Calu3 (cell line): ENCODE measurements around the gene HNRNPAB. TPM values are rescaled to one million over a fixed set of nuclear protein-coding genes. Genes with fewer than 3 reads are reported as not detected.

ENCODE experiments used
- BruUV-seq: library from RNA; stranded (reverse); fragments of 400-500 nt; replicated peaks from 2 replicates; lab custom pipeline; 2021; lab: Mats Ljungman, UMichigan
- CTCF ChIA-PET: fragments of 300-600 bp; sonication (Branson Sonifier 250); formaldehyde crosslinking; loops from one replicate; lab custom pipeline; 2022; ENCODE audit warnings: antibody characterized with exemption; lab: Charles Lee
- DNase-seq: peaks from one replicate; pipeline ENCODE4 v3.0.0; 2022
- H3K27ac Mint-ChIP-seq: one replicate; pipeline ENCODE4 v1.8.0; 2022; ENCODE audit warnings: mixed read lengths; ENCODE audit not compliant: unreplicated experiment
- H3K27me3 Mint-ChIP-seq: one replicate; pipeline ENCODE4 v1.8.0; 2022; ENCODE audit warnings: mixed read lengths; ENCODE audit not compliant: unreplicated experiment
- H3K36me3 Mint-ChIP-seq: one replicate; pipeline ENCODE4 v1.8.0; 2022; ENCODE audit warnings: mild to moderate bottlenecking, moderate library complexity, mixed read lengths; ENCODE audit not compliant: insufficient read depth, unreplicated experiment
- H3K4me1 Mint-ChIP-seq: one replicate; pipeline ENCODE4 v1.8.0; 2022; ENCODE audit warnings: mild to moderate bottlenecking, low read depth, mixed read lengths; ENCODE audit not compliant: unreplicated experiment
- H3K4me3 Mint-ChIP-seq: one replicate; pipeline ENCODE4 v1.8.0; 2022; ENCODE audit warnings: mild to moderate bottlenecking, low read depth, moderate library complexity, mixed read lengths; ENCODE audit not compliant: unreplicated experiment
- H3K9me3 Mint-ChIP-seq: one replicate; pipeline ENCODE4 v1.8.0; 2022; ENCODE audit warnings: low read depth, mixed read lengths; ENCODE audit not compliant: unreplicated experiment
- intact Hi-C: fragments of 100-400 bp; cut with micrococcal nuclease; formaldehyde crosslinking; loops from one replicate; pipeline ENCODE4 v1.10.0; 2022; ENCODE audit not compliant: unreplicated experiment
- total RNA-seq: library from RNA; stranded (reverse); gene quantifications from 2 replicates; pipeline ENCODE4 v1.2.3, GENCODE V29; 2022
- TF ChIP-seq, protein P1 (sequence below): fragments of 200-600 bp; IDR thresholded peaks from one replicate; pipeline ENCODE4 v1.8.0; 2022; ENCODE audit warnings: antibody characterized with exemption; ENCODE audit not compliant: unreplicated experiment

The HNRNPAB gene
- total RNA-seq, 1 experiment from 2014 or later, result 314 TPM

DNA sequence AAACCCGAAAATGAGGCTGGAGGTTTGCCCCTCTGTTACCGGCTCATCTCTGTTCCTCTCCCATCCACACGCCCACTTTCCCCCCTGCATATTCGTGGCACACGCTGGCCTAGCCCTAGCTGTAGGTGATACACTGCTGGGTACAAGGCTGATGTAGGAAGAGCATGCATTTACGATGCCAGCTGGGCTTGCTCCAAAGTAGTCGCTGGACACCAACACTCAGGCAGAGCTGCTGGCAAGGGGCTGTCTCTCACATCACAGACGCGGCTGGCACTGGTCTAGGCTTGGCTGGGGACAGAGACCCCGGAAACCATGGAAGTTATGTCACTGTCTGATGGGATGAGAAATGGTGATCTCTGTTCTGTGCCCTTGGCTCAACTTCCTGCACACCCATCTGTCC, 38.1 kb downstream of the HNRNPAB start:
- no peaks in the 10 kb centered on the region for H3K4me1 Mint-ChIP-seq
- H3K36me3 Mint-ChIP-seq, result no peaks in the 10 kb centered on the region
- CTCF ChIA-PET, result no interaction called here
- no peaks in the 10 kb centered on the region for H3K9me3 Mint-ChIP-seq
- TF ChIP-seq, protein P1, sequence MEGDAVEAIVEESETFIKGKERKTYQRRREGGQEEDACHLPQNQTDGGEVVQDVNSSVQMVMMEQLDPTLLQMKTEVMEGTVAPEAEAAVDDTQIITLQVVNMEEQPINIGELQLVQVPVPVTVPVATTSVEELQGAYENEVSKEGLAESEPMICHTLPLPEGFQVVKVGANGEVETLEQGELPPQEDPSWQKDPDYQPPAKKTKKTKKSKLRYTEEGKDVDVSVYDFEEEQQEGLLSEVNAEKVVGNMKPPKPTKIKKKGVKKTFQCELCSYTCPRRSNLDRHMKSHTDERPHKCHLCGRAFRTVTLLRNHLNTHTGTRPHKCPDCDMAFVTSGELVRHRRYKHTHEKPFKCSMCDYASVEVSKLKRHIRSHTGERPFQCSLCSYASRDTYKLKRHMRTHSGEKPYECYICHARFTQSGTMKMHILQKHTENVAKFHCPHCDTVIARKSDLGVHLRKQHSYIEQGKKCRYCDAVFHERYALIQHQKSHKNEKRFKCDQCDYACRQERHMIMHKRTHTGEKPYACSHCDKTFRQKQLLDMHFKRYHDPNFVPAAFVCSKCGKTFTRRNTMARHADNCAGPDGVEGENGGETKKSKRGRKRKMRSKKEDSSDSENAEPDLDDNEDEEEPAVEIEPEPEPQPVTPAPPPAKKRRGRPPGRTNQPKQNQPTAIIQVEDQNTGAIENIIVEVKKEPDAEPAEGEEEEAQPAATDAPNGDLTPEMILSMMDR, result no peak
- H3K4me3 Mint-ChIP-seq, result no peak overlapping the region
- no peak overlapping the region for H3K27ac Mint-ChIP-seq
- peaks cover 12% of the 10 kb centered on the region for H3K27me3 Mint-ChIP-seq
- intact Hi-C loops, result no loop called here
- no peak for DNase-seq
- no TSS peak for BruUV-seq

DNA sequence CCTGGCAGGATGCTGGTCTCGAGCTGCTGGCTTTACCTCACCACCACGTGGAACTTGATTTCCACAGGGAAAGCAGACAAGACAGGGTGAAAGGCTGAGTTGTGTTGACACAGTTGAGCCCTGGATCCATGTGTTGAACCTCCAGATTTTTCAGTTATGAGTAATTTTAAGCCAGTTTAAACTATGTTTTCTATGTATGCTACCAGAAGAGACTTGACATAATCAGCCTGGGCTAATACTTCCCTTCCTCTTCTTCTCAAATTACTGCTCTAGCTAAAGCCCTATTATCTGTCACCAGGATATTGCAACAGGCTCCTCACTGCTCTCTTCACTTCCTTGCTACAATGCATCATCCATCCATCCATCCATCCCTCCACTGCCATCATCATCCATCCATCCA, 40.2 kb downstream of the HNRNPAB start:
- H3K27me3 Mint-ChIP-seq, result peaks cover 12% of the 10 kb centered on the region
- CTCF ChIA-PET, result no interaction called here
- intact Hi-C loops, result no loop called here
- no peak overlapping the region for H3K4me3 Mint-ChIP-seq
- no TSS peak for BruUV-seq
- H3K4me1 Mint-ChIP-seq, result no peaks in the 10 kb centered on the region
- no peaks in the 10 kb centered on the region for H3K36me3 Mint-ChIP-seq
- TF ChIP-seq, protein P1, result no peak
- DNase-seq, result no peak
- H3K27ac Mint-ChIP-seq, result no peak overlapping the region
- no peaks in the 10 kb centered on the region for H3K9me3 Mint-ChIP-seq

DNA sequence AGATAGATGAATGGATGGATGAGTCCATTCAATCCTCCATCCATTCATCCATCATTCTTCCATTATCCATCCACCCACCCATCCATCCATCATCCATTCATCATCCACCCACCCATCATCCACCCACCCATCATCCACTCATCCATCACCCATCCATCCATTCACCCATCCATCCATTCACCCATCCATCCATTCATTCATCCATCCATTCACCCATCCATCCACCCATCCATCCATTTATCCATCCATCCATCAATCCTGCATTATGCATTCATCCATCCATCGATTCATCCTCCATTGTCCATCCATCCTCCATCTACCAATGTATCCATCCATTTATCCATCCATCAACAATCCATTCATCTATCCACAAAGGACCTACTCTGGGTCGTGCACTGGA, 41.1 kb downstream of the HNRNPAB start:
- no peak overlapping the region for H3K4me3 Mint-ChIP-seq
- no peaks in the 10 kb centered on the region for H3K9me3 Mint-ChIP-seq
- no peak for DNase-seq
- H3K27ac Mint-ChIP-seq, result no peak overlapping the region
- CTCF ChIA-PET, result no interaction called here
- TF ChIP-seq, protein P1, result no peak
- no peaks in the 10 kb centered on the region for H3K4me1 Mint-ChIP-seq
- peaks cover 12% of the 10 kb centered on the region for H3K27me3 Mint-ChIP-seq
- no TSS peak for BruUV-seq
- no peaks in the 10 kb centered on the region for H3K36me3 Mint-ChIP-seq
- intact Hi-C loops, result no loop called here

DNA sequence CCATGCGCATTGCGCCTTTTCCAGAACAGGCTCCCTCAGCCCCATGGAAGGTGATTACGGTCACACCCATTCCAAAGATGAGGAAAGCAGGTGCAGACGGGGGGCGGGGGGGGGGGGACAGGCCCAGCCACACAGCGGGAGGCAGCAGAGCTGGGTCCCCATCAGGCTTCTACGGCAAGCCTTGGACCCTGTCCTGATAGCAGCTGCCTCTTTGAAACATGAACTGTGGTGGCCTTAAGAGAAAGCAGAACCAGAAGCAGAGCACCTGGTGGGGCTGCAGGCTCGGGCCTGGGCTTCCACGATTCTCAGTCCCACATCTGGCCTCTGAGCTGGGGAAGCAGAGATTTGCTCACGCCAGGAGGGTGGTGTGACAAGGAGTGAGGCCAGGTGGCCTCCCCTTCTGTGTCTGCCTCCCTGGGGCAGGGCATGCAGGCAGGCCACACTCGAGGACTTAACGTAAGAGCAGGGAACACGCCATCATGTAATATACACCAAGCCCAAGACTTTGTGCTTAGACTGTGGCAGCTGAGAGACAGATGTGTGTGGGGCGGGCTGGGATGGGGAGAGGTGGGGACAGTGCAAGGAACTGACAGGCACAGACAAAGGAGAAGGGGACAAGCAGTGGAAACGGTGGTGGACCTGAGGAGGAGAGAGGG, 42.4 kb downstream of the HNRNPAB start:
- CTCF ChIA-PET, result interaction anchor here (0.6 kb wide), 1 partner anchor 214 kb away, joined by 3 read pairs; no protein-coding TSS in a partner anchor
- no peak for DNase-seq
- H3K9me3 Mint-ChIP-seq, result no peaks in the 10 kb centered on the region
- intact Hi-C loops, result no loop called here
- no peaks in the 10 kb centered on the region for H3K36me3 Mint-ChIP-seq
- H3K4me3 Mint-ChIP-seq, result no peak overlapping the region
- H3K27me3 Mint-ChIP-seq, result peaks cover 11% of the 10 kb centered on the region
- BruUV-seq, result no TSS peak
- TF ChIP-seq, protein P1, result no peak
- H3K4me1 Mint-ChIP-seq, result no peaks in the 10 kb centered on the region
- H3K27ac Mint-ChIP-seq, result no peak overlapping the region
